SW480 (cell line): ENCODE data around the gene LGALS9.
"Not testable (repeated sequence)": the region's sequence is repeated elsewhere in the genome, so short reads cannot be mapped to it uniquely, and the experiment has no call there.

Experiments
- DNase-seq: peaks from one replicate; pipeline ENCODE4 v3.0.0-alpha.2; 2016; ENCODE audit warnings: low spot score

The LGALS9 gene

GRCh38 chr17:27631897-27632725 lies 1.1 kb downstream of the LGALS9 start:
- DNase-seq = no peak

- DNase-seq = not testable (repeated sequence)
Measured at GRCh38 chr17:27632766-27633165, 1.8 kb downstream of the LGALS9 start.

DNA sequence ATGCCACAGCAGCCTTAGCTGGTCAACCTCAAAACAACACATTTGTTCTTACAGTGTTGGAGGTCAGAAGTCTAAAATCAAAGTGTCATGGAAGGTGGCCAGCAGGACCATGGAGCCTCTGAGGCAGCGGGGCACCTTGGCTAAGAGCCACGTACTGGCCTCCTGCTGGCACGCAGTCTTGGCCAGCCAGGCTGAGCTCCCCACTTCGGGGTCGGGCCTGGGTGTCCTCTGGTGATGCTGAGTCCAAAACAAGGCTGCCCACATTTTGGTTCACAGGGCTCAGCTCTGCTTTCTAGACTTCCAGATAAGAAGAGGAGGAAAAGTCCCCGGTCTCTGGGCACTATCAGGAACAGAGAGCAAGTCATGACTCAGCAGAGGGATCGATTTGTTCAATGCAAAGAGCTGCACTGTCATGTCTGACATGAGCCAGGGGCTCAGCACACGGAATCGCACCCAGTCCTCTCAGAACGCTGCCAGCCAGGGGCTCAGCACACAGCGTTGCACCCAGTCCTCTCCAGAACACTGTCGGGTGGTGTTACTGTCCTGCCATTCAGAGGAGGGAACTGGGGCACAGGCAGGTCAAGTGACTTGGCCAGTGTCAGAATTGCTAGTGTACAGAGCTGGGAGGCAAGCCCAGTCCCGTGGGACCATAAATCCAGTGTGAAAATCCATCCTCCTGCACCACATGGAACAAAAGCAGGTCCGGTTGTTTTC lies 2.5 kb downstream of the LGALS9 start:
- DNase-seq = no peak

- DNase-seq = no peak
Measured at GRCh38 chr17:27634026-27634335, 3.0 kb downstream of the LGALS9 start.

DNA sequence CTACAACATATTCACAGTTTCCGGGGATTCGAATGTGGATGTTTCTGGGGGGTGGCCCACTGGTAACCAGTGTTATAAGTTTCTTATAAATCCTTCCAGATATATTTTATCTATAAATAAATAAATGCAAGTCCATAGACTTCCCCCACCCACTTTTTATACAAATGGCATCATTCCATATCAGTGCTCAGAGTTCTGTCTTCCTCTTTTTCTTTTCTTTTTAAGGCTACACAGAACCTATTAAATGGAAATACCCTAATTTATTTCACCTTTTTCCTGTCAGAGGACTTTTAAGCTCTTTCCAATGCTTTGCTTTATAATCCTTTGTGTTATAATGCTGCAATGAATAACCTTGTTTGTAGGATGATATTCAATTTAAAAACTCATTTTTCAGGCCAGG lies 3.8 kb downstream of the LGALS9 start:
- no peak for DNase-seq

- no peak for DNase-seq
Measured at GRCh38 chr17:27635275-27635823, 4.4 kb downstream of the LGALS9 start.

GRCh38 chr17:27636005-27636520 lies 5.1 kb downstream of the LGALS9 start:
- not testable (repeated sequence) for DNase-seq

GRCh38 chr17:27637818-27638217 lies 6.8 kb downstream of the LGALS9 start:
- not testable (repeated sequence) for DNase-seq

DNA sequence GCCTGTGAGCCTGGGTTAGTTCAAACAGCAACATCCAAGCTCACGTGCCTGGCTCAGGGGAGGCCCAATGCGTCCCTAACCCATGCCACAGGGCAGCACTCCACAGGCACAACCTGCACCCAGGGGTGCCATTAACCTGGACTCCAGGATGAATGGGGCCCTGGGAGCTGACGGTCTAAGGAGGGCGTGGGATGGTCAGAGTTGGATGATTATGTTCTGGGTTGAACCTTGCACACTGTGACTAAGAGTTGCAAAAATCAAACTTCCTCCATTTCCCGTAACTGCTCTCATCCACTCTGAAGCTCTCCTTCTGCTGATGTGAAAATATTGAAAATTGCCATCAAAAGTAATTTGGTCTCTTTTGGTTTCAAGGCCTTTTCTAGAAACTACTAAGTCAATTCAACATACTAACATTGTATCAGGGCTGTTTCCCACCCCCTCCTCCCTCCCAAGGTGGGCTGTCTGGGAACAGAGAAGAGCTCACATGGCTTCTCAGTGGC lies 7.5 kb downstream of the LGALS9 start:
- not testable (repeated sequence) for DNase-seq

GRCh38 chr17:27640790-27641189 lies 9.8 kb downstream of the LGALS9 start:
- DNase-seq = no peak

GRCh38 chr17:27644586-27644985 lies 13.6 kb downstream of the LGALS9 start:
- no peak for DNase-seq

DNA sequence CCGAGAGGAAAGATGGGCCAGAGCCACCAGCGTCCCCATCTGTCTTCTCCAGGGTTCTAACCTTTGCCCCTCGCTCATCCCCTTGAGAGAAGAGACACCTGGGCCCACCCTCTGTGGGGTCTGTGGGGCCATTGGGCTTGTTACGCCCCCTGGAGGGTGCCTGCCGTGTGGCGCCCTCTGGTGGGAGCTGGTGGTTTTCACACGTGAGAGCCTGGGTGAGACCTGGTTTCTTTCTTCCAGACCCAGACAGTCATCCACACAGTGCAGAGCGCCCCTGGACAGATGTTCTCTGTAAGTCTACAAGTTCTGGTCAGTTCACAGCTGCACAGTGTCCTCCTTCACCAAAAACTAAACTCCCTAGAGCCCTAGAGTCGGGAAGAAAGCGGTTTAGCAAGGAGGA lies 14.6 kb downstream of the LGALS9 start:
- DNase-seq = not testable (repeated sequence)

DNA sequence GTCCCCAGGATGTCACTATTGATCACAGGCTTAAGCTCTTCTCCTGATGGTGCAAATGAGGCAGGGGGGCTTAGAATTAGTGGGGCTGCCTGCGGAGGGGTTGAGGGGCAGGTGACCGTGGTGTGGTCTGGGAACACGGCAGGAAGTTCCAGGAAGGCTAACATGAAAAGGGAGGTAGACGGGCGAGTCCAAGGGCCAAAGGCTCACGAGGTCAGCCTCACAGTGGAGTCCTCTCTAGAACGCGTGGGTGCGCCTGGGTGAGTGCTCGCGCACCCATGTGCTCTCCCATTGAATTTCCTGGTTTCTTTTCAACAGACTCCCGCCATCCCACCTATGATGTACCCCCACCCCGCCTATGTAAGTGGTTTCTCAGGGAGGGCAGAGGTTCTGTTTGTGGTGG lies 15.2 kb downstream of the LGALS9 start:
- no peak for DNase-seq

DNA sequence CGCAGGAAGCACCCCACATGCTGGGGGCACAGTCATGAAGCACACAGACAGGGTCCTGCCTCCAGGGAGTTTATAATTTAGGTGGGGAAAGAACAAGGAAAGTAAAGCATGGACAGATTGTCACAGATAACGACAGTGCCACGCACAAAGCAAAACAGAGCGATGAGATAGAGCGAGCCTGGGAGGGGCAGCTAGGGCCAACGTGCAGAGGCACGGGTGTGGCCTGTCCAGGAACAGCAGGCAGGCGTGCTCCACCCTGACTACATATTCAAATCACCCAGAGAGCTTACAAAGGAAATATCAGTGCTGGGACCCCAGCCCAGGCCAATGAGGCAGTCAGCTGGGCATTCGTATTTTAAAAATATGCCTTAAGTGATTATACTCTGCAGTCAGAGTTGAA lies 16.8 kb downstream of the LGALS9 start:
- DNase-seq = no peak

- DNase-seq = not testable (repeated sequence)
Measured at GRCh38 chr17:27649111-27649571, 18.2 kb downstream of the LGALS9 start.

- DNase-seq = no peak
Measured at GRCh38 chr17:27649929-27650328, 18.9 kb downstream of the LGALS9 start.

GRCh38 chr17:27650836-27651235 lies 19.8 kb downstream of the LGALS9 start:
- DNase-seq = no peak

DNA sequence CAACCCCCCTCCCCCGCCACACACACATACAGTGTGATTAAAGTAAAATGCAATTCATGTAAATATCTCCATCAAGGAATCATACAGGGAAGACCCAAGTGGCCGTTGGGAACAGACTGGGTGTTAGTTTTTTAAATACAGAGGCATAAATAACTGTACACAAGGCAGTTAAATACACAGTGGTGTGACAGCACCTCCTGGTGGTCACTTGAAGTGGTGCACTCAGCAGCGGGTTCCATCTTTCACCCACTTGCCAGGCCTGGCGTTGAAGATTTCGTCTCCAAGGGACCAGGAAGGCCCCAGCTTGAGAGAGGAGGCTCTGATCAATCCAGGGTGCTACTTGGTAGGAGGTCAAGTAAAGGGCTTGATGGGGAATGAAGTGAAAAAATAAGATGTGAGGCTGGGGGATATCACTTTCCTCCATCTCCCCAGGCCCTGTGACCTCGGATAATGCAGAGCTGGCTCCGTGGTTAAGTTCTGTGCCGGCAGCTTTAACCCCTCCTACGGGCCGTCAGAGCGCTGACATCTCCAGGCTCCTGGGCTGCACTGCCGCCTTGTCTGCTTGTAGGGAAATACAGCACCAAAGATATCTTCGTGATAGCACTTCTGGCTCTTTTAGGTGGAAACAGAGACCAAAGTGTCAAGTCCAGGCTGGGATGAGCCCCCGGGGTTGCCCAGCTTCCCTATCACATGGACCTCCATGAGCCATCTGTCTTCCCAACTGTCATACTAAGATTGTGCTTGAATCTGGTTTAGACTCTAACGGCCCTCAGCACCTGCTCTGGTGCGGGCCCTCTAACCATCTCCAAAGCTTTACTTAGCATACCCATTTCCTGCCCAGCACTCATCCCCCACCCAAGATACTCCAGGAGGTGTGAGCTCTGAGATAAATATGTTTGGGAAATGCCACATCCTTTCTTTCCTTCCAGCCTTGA lies 20.7 kb downstream of the LGALS9 start:
- DNase-seq = peak; percentile 7

- not testable (repeated sequence) for DNase-seq
Measured at GRCh38 chr17:27653449-27653971, 22.5 kb downstream of the LGALS9 start.

GRCh38 chr17:27654136-27654535 lies 23.1 kb downstream of the LGALS9 start:
- no peak for DNase-seq
